Endothelial cell of umbilical vein (primary cell): ENCODE results near the gene TMEM121B. TPM values are rescaled to one million over a fixed set of nuclear protein-coding genes. Genes with fewer than 3 reads are reported as not detected.

Experiments
- BruUV-seq: library from RNA; stranded (reverse); fragments of 400-500 nt; replicated peaks from 2 replicates; lab custom pipeline; 2021; lab: Mats Ljungman, UMichigan
- CTCF ChIA-PET: fragments of 300-600, 350-600 bp; sonication (Branson Sonifier 250); formaldehyde crosslinking; loops from one replicate; lab custom pipeline; 2021; ENCODE audit warnings: antibody characterized with exemption, inconsistent platforms; lab: Charles Lee
- POLR2A ChIA-PET: fragments of 300-600, 350-600 bp; sonication (Branson Sonifier 250); formaldehyde crosslinking; loops from one replicate; lab custom pipeline; 2021; ENCODE audit warnings: antibody characterized with exemption, inconsistent platforms; lab: Charles Lee
- DNase-seq: peaks from one replicate; pipeline ENCODE4 v3.0.0-alpha.2; 2011; ENCODE audit warnings: low read depth, low spot score
- FAIRE-seq: peaks from 2 replicates; lab custom pipeline; 2011; peaks lifted over from hg19 to GRCh38; lab: Jason Lieb, UNC
- H2AFZ ChIP-seq: 2 replicates; pipeline ENCODE4 v1.6.0; 2012; ENCODE audit warnings: low read depth, low read length, control low read depth, inconsistent platforms
- H3K27ac ChIP-seq: 2 replicates; pipeline ENCODE4 v1.5.1; 2011; ENCODE audit warnings: low read depth, mild to moderate bottlenecking, control low read depth, low read length, moderate library complexity; ENCODE audit not compliant: insufficient read depth
- H3K27me3 ChIP-seq, 2 experiments: 2 replicates each; pipeline versions ENCODE4 v1.6.0 to v1.6.1; 2011; ENCODE audit warnings: low read length in 2 of 2, mixed read lengths in 1 of 2; ENCODE audit not compliant: control insufficient read depth in 2 of 2, insufficient read depth in 2 of 2
- H3K36me3 ChIP-seq, 2 experiments: 2 replicates in 1 of 2; 3 replicates in 1 of 2; pipeline ENCODE4 v1.5.1; 2011; ENCODE audit warnings: low read length in 2 of 2, mild to moderate bottlenecking in 1 of 2, moderate library complexity in 1 of 2; ENCODE audit not compliant: control insufficient read depth in 2 of 2, insufficient read depth in 2 of 2; ENCODE audit errors: extremely low read depth in 1 of 2
- H3K4me1 ChIP-seq: 3 replicates; pipeline ENCODE4 v1.5.1; 2011; ENCODE audit warnings: mild to moderate bottlenecking, low read length; ENCODE audit not compliant: control insufficient read depth, insufficient read depth; ENCODE audit errors: extremely low read depth
- H3K4me2 ChIP-seq: 2 replicates; pipeline ENCODE4 v1.6.1; 2011; ENCODE audit warnings: low read length, control low read depth, mixed read lengths; ENCODE audit not compliant: insufficient read depth
- H3K4me3 ChIP-seq, 3 experiments: fragments of 200-600 bp in 1 of 3; sonication (generic), shearing (Covaris generic) in 1 of 3; replicated peaks in 1 of 3; 2 replicates each; pipeline ENCODE4 v1.5.1; 2011 to 2016; ENCODE audit warnings: control low read depth in 3 of 3, low read length in 3 of 3, mild to moderate bottlenecking in 2 of 3, inconsistent platforms in 1 of 3, low read depth in 1 of 3, moderate library complexity in 1 of 3; ENCODE audit not compliant: insufficient read depth in 1 of 3
- H3K79me2 ChIP-seq: 2 replicates; pipeline ENCODE4 v1.6.0; 2012; ENCODE audit warnings: low read length, inconsistent platforms; ENCODE audit not compliant: control insufficient read depth, insufficient read depth
- H3K9ac ChIP-seq: replicated peaks from 2 replicates; pipeline ENCODE3; 2011; ENCODE audit warnings: low read length, control low read depth; ENCODE audit not compliant: insufficient read depth; ENCODE audit errors: extremely low read depth
- H3K9me1 ChIP-seq: replicated peaks from 3 replicates; pipeline ENCODE4 v1.6.0; 2011; ENCODE audit warnings: mild to moderate bottlenecking, low read length; ENCODE audit not compliant: control insufficient read depth, insufficient read depth; ENCODE audit errors: extremely low read depth
- H3K9me3 ChIP-seq: replicated peaks from 2 replicates; pipeline ENCODE4 v1.5.1; 2012; ENCODE audit warnings: low read length, inconsistent platforms; ENCODE audit not compliant: control insufficient read depth, insufficient read depth
- H4K20me1 ChIP-seq: replicated peaks from 2 replicates; pipeline ENCODE3; 2011; ENCODE audit warnings: mild to moderate bottlenecking, low read length; ENCODE audit not compliant: control insufficient read depth, insufficient read depth; ENCODE audit errors: extremely low read depth
- CTCF ChIP-seq, 2 donors: IDR thresholded peaks; 1 replicate in 1 of 2; 2 replicates in 1 of 2; pipeline ENCODE4 v1.5.1; 2011; ENCODE audit warnings: low read length in 2 of 2, mild to moderate bottlenecking in 2 of 2, moderate library complexity in 2 of 2, control low read depth in 1 of 2, inconsistent platforms in 1 of 2, low read depth in 1 of 2; ENCODE audit not compliant: insufficient read depth in 1 of 2; ENCODE audit errors: extremely low read depth in 1 of 2
- EZH2 ChIP-seq: IDR thresholded peaks from 2 replicates; pipeline ENCODE4 v1.6.1; 2012; ENCODE audit warnings: borderline replicate concordance, low read depth, mild to moderate bottlenecking, moderate library complexity, low read length, inconsistent platforms; ENCODE audit not compliant: severe bottlenecking
- FOS ChIP-seq: IDR thresholded peaks from 2 replicates; pipeline ENCODE4 v1.6.1; 2011; ENCODE audit warnings: mild to moderate bottlenecking, low read length, moderate library complexity, borderline replicate concordance; ENCODE audit not compliant: insufficient read depth
- GATA2 ChIP-seq: IDR thresholded peaks from 2 replicates; pipeline ENCODE4 v1.7.0; 2011; ENCODE audit warnings: low read depth, mild to moderate bottlenecking, moderate library complexity, mixed read lengths, low read length; ENCODE audit not compliant: insufficient read length, insufficient read depth
- JUN ChIP-seq: IDR thresholded peaks from 2 replicates; pipeline ENCODE4 v1.6.1; 2011; ENCODE audit warnings: borderline replicate concordance, low read depth; ENCODE audit not compliant: insufficient read length, insufficient read depth
- MAX ChIP-seq: IDR thresholded peaks from 2 replicates; pipeline ENCODE4 v1.6.1; 2011; ENCODE audit not compliant: insufficient read depth, insufficient read length
- MYC ChIP-seq: IDR thresholded peaks from one replicate; pipeline ENCODE4 v1.6.1; 2011; ENCODE audit warnings: mild to moderate bottlenecking, low read depth, low read length
- POLR2A ChIP-seq: IDR thresholded peaks from 2 replicates; pipeline ENCODE4 v1.6.1; 2012; ENCODE audit warnings: low read depth, mild to moderate bottlenecking, control low read depth, low read length
- POLR2AphosphoS5 ChIP-seq: IDR thresholded peaks from 2 replicates; pipeline ENCODE4 v1.6.1; 2012; ENCODE audit warnings: low read depth, mild to moderate bottlenecking, control low read depth, low read length, moderate library complexity; ENCODE audit not compliant: insufficient read depth
- dilution Hi-C: fragments of 300-500 bp; cut with MboI; formaldehyde crosslinking; loops from one replicate; pipeline ENCODE4 v1.15.0; 2019; ENCODE audit warnings: low sequenced_read_pairs; ENCODE audit not compliant: extremely low pct_ligation_motif_present
- intact Hi-C: fragments of 100-400 bp; cut with micrococcal nuclease; formaldehyde crosslinking; loops from one replicate; pipeline ENCODE4 v1.10.0; 2022
- polyA plus RNA-seq, 4 experiments: library from polyadenylated mRNA; depleted of rRNA in 3 of 4; stranded (reverse) in 3 of 4; unstranded in 1 of 4; fragments of >200 nt; gene quantifications; 2 replicates each; pipeline versions ENCODE4 v1.2.1 to v1.2.3, GENCODE V29; 2011 to 2012; ENCODE audit warnings: missing spikeins in 1 of 4
- total RNA-seq: library from RNA; stranded (reverse); gene quantifications from 2 replicates; pipeline ENCODE4 v1.2.3, GENCODE V29; 2021

Gene TMEM121B
- total and polyA plus RNA-seq, 2 donors (not counting 3 experiments of a cell fraction or from before 2014, with no cell fraction given) = 0.18 to 0.33 TPM

DNA sequence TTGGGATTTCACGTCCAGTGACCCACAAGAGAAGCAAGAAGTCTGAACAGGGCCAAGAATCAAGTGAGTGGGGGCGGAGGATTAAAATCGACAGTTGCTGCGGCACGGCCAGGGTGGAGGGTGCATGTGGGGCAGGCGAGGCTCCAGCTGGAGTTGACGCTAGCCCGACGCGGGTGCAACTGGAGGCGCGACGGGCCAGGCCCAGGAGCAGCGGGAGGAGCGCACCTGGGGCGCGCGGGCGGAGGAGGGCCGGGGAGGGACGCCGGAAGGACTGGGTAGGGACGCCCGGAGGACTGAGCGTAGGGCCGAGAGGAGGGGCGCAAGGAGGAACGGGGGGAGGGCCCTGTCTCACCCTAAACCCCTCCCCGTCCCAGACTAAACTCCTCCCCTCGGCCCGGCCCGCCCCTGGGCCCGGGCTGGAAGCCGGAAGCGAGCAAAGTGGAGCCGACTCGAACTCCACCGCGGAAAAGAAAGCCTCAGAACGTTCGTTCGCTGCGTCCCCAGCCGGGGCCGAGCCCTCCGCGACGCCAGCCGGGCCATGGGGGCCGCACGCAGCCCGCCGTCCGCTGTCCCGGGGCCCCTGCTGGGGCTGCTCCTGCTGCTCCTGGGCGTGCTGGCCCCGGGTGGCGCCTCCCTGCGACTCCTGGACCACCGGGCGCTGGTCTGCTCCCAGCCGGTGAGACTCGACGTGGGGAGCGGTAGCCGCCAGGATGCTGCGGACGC, 36.4 kb downstream of the TMEM121B start, which contains the start of gene IL17RA:
TSS of gene IL17RA (plus strand) at position 447 of the 723 bp plus-strand sequence. CDS start at position 539, 92 bp downstream.
- ChIA-PET CTCF (interaction anchor here (0.8 to 3.0 kb wide), 6 partner anchors 10 to 417 kb away, joined by 3 to 16 read pairs (median 4); no protein-coding TSS in a partner anchor), POLR2A (interaction anchor here (0.6 kb wide), 1 partner anchor 123 kb away, joined by 5 read pairs; no protein-coding TSS in a partner anchor)
- peak within 1 kb of the TSS; percentile 52 for H3K27ac ChIP-seq
- H3K36me3 ChIP-seq = no peaks in the 10 kb centered on the region
- FAIRE-seq (peak; percentile 87), DNase-seq (peak; percentile 85)
- dilution Hi-C loops = no loop called here
- H4K20me1 ChIP-seq = peaks cover 2% of the 10 kb centered on the region
- H3K9me3 ChIP-seq = no peaks in the 10 kb centered on the region
- intact Hi-C loops = loop anchor here (1.0 to 5.0 kb wide), 3 partner anchors 21 to 283 kb away; partner anchors contain the start of genes CECR2 and HDHD5
- peak within 1 kb of the TSS; percentile 95 for H2AFZ ChIP-seq
- peaks cover 15% of the 10 kb centered on the region for H3K79me2 ChIP-seq
- peaks cover 18% of the 10 kb centered on the region for H3K4me1 ChIP-seq
- no peaks in the 10 kb centered on the region for H3K9me1 ChIP-seq
- peak within 1 kb of the TSS; percentile 84 for H3K9ac ChIP-seq
- peak within 1 kb of the TSS; percentile 65 for H3K4me2 ChIP-seq
- peak within 1 kb of the TSS; percentile 62 to 65 (median 64) for H3K4me3 ChIP-seq
- no peaks in the 10 kb centered on the region for H3K27me3 ChIP-seq
- TF ChIP-seq CTCF (IDR thresholded peaks at IDR 0.05; ENCODE audit: extremely low read depth in 1 of 2, insufficient read depth in 1 of 2, low read depth in 1 of 2, low read length in 2 of 2) (no peak), GATA2 (no peak), MYC (no peak), JUN (no peak), MAX (no peak), POLR2AphosphoS5 (peak; percentile 65), EZH2 (no peak), POLR2A (peak; percentile 76), FOS (no peak)
- BruUV-seq = no TSS peak
